ENCODE results near the gene GSPT2.
"Not testable (repeated sequence)": the region's sequence is repeated elsewhere in the genome, so short reads cannot be mapped to it uniquely, and the experiment has no call there.

GSPT2 gene

DNA sequence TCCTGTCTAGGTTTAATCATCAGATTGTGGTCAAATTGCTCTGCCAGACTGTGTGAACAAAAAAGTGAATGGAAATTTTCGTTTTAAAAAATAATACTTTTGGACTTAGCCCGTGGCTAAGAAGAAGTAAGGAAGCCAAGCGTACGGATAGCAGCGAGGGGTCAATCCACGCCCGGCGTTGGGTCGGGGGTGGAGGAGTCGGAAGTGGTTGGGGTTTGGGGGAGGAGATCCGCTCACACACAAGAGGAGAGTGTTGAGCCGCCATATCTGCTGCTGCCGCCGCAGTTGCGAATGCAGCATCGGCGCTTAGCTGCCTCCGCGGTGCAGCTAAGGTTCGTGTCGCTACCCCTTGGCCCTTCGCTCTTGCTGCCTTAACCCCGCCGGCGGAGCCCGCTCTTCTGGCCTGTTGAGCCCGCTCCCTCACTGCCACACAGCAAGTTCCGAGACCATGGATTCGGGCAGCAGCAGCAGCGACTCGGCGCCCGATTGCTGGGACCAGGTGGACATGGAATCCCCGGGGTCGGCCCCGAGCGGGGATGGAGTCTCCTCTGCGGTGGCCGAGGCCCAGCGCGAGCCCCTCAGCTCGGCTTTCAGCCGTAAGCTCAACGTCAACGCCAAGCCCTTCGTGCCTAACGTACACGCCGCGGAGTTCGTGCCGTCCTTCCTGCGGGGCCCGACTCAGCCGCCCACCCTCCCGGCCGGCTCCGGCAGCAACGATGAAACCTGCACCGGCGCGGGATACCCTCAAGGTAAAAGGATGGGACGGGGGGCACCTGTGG, at the start of gene GSPT2:
TSS of gene GSPT2 (plus strand) at position 264 of the 779 bp plus-strand sequence. CDS start at position 449, 185 bp downstream.
- DNase-seq: peak; percentile 71

- DNase-seq: no peak
These were observed 49.0 kb upstream of the GSPT2 start for GRCh38 chrX:51694254-51694653.

- DNase-seq: no peak
These were observed 45.8 kb upstream of the GSPT2 start for GRCh38 chrX:51697397-51697796.

DNA sequence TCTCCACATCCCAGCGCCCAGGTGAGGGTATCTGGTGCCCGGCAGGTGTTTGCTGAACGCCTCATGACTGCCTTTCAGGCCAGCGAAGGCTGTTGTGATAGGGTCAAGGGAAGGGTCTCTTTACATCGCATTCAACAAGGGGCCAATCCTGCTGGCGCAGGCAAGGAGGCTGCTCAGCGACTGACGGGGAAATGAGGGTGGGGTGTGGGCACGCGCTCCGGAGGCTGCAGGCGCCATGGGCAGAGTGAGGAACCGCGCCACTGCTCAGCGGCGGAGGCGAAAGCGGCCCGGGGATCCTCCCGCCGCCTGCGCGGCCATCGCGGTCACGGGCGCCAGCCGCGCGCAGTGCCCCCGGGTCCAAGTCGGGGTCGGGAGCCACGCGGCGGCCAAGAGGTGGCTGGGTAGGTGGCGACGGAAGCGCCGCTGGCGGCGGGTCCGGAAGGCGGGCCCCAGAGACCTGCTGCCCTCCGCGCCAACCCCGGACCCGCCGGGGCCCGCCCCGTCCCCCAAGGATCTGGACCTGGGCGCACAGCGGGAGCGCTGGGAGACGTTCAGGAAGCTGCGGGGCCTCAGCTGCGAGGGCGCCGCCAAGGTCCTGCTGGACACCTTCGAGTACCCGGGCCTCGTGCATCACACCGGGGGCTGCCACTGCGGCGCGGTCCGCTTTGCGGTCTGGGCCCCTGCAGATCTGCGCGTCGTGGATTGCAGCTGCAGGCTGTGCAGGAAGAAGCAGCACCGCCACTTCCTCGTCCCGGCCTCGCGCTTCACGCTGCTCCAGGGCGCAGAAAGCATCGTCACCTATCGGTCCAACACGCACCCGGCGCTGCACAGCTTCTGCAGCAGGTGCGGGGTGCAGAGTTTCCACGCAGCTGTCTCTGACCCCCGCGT, 32.7 kb upstream of the GSPT2 start, which contains the start of gene CENPVL1:
TSS of gene CENPVL1 (plus strand) at position 236 of the 888 bp plus-strand sequence. CDS start at position 236, 0 bp downstream.
- DNase-seq: not testable (repeated sequence)

DNA sequence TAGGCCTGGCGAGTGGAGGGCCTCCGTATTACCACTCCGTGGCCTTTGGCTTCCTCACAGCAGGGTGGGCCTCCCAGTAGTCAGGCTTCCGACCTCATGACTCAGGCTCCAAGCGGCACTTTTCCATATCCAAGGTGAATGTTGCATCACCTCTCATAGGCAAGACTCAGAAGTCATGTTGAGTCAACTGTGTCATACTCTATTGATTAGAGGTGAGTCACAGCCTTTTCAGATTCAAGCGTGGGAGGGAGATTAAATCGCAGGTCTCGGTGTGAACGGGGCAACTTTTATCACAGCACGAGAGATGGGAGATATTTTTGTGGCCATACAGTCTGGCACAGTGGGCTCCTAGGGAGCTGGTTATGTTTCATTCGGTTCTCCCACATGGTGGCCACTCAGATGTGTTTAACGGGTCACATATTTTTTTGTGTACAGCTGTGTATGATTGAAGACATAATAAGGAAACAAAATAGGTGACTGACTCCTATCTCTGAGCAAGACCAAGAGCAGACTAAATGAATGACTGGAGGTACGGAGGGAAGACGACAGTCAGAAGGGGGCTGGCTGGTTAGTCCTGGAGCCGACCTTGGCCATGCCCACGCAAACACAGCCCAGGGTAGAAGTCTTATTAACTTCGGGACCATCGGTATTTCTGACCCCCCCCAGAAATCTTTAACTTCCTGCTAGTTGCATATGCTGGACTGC, 30.1 kb upstream of the GSPT2 start:
- not testable (repeated sequence) for DNase-seq

DNA sequence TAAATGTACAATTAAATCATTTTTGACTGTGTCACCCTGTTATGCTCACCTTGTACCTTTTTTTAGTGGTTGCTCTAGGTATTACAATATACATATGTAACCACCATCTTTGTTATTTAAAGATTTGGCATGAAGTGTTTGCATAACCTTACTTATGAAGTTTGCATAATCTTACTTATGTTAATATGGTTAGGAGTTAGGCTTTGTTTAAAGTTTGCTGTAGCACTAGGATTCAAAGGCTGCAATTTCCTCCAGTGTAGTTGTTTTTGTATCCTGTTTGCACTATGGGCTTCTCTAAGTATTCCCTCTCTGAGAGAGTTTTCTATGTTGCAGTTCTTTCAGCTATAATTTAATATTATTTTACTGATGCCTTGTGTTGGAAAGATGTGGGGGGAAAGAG, 15.0 kb upstream of the GSPT2 start:
- DNase-seq: no peak

DNA sequence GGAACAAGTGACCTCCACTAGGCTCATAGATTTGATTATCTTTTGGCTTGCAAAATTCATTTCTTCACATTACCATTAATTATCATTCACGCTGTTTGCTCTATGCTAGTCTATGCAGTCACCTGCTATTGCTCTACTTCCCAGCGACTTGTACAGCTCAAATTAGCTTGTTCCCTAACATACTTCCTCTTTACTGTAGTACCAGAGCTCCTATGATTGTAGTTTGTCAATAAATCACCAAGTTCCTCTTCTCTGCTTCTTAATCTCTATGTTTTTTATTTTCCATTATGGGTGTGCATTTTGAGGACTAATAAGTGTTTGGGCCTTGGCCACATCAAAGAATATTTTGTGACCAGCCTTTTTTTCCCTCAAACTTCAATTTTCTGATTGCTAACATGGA, 6.2 kb upstream of the GSPT2 start:
- no peak for DNase-seq

DNA sequence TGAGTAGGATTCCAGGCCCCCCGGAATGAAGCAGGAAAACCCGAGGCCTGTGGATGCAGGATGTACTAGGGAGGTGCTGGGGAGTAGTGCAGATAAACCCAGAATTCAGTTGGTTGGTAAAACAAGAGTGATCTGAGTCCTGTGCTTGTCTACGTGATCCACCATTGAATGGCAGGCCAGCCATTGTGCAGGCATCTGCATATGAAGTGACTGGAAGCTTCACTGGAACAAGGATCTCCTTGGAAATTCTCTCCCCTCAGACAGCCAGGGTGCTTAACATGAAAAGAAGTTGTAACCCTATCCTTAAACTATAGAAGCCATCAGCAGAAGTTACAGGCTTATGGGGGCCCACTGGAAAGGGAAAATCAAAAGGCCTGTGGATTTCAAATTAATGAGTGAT, 656 bp upstream of the GSPT2 start:
- no peak for DNase-seq

DNA sequence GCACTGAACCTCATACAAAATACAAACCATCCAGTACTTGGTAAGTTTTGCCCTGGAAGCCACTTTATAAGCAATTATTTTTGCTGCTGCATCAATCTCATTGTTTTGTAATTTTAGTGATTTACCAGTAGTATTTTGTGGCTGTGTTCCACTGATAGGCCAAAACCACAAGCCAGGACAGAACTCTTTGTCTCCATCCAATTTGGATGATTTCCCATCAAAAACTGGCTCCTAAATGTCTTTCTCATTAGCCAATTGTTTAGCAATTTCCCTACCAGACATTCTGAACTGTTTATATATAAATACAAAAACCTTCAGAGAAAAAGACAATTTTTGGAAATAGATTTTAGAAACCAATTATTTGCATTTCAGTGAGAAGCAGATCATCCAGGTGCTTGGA, 4.4 kb downstream of the GSPT2 start:
- DNase-seq: no peak

DNA sequence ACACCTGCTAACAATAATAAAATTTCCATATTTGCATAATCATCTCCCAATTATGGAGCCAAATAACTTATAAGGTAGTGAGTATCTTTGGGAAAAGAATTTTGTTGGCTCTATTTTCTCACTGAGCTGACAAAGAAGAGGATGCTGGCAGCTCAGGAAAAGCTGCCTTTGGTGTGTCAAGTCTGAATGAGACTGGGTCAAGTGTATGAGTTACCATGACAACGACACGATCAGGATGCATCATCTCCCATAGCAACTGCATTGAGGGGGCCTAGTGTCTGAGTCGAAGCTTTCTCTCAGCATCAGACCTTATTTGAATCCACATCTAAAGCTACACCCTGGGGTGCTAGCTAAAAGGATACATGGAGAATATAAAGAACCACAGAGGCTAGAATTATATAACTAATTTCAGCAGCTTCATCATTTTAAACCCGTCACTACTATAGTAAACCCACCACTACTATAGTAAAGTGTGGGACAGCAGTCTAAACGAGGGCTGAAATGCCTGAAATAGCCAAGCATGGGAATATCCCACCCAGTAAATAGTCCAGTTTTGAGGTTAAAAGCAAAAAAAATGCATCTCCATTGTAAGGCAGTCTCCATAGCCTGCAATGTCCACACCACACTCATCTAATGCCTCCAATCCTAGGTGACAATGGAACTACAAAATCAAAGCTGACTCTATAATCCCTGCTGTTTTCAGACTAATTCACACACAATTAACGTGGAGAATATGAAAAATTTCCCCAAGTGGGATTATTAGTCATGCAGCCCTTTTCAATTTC, 16.0 kb downstream of the GSPT2 start:
- DNase-seq: no peak

DNA sequence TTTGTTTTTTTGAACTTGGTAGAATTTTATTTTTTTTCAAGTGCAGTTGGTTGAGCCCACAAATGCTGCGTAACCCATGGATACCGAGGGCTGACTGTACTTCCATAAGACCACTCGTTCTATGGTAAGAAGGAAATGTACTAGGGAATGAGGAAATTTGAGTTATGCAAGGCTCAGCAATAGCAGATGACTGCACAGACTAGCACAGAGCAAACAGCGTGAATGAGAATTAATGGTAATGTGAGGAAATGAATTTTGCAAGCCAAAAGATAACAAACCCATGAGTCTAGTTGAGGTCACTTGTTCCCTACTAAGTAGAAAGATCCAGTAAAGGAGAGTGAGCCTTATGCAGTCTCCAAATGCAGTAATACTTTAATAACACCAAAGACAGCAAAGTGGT, 17.4 kb downstream of the GSPT2 start:
- DNase-seq: no peak

- DNase-seq: no peak
These were observed 23.3 kb downstream of the GSPT2 start for GRCh38 chrX:51766546-51766945.

GRCh38 chrX:51776851-51777250, 33.6 kb downstream of the GSPT2 start:
- no peak for DNase-seq

GRCh38 chrX:51779306-51779705, 36.1 kb downstream of the GSPT2 start:
- no peak for DNase-seq

DNA sequence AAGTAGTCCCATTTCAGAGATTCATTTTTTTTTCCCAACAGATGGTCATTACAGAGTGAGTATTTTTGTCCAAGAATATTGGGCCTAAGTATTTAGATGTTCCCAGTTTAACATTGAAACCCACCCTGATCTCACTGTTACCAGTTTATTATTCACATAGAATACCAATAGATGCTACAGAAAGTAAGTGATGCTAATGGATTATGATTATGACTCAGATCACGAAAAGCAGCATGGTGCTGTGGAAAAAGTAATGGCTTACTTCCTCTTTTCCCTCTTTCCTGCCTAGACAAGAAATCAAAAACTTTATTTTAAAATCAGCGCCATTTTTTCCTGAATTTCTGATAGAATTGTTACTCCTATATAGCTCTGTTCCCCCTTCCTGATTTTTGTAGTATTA, 51.9 kb downstream of the GSPT2 start:
- DNase-seq: no peak

Data from activated CD8-positive, alpha-beta memory T cell treated with anti-CD3 and anti-CD28 coated beads, Interleukin-2, amount 50 U/mL, for 48 hours (primary cell).